ENCODE data around the gene LMAN2L. TPM values are rescaled to one million over a fixed set of nuclear protein-coding genes. Genes with fewer than 3 reads are reported as not detected.
A peak's percentile ranks its signal among the peaks of the same experiment; 100 is the strongest.

LMAN2L gene
- total RNA-seq, 1 experiment from 2014 or later = 17.6 TPM

DNA sequence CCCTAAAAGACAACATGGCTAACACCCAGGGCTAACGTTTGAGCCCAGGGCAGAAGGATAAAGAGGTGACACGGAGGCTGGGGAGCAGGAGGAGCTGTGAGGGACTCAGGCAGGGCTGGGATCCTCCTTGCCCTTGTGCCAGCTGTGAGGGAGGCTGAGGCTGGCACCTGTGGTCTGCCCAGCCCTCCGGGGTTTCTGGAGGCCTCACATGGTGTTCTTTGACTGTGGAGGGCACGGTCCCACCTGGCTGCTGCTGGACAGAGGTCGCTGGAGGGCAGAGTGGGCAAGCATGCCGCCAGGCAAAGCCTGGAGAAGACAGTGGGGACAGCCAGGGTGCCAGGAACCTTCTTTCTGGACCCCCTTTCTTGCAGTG is 49.4 kb upstream of the LMAN2L start:
- peaks cover 7 to 13% of the 10 kb centered on the region in 2 experiments for H3K4me1 Mint-ChIP-seq
- Histone ChIP-seq H4K8ac (replicated peaks; ENCODE audit: insufficient read length, low read depth, low read length) (no peak overlapping the region), H3K14ac (ENCODE audit: insufficient read depth, low read length) (no peak overlapping the region; the same call in 1 of the 2 replicates), H2BK15ac (ENCODE audit: low read depth, low read length) (no peak overlapping the region), H3K4me2 (ENCODE audit: insufficient read depth, insufficient read length, low read length) (no peak overlapping the region), H3K56ac (ENCODE audit: insufficient read length, low read depth, low read length) (no peak overlapping the region), H2AFZ (ENCODE audit: low read length) (no peak overlapping the region), H3K9ac (ENCODE audit: extremely low read depth, insufficient read length, low read length) (no peak overlapping the region), H3K9me3 (ENCODE audit: control insufficient read depth, low read depth, low read length) (no peaks in the 10 kb centered on the region), H2BK12ac (ENCODE audit: insufficient read length, low read depth, low read length) (no peak overlapping the region), H3K23me2 (ENCODE audit: insufficient read length, low read depth, low read length, poor library complexity, severe bottlenecking) (no peaks in the 10 kb centered on the region), H3K79me2 (ENCODE audit: insufficient read depth, low read length) (no peaks in the 10 kb centered on the region), H3K4ac (ENCODE audit: low read depth, low read length) (no peak overlapping the region), H3K27me3 (ENCODE audit: insufficient read depth, low read length) (no peaks in the 10 kb centered on the region), H2AK5ac (ENCODE audit: insufficient read length, low read length) (no peak overlapping the region), H3K23ac (ENCODE audit: insufficient read length, low read depth, low read length) (no peak overlapping the region), H2BK20ac (ENCODE audit: low read depth, low read length, poor library complexity, severe bottlenecking) (no peak overlapping the region), H4K20me1 (ENCODE audit: control insufficient read depth, insufficient read depth, insufficient read length) (no peaks in the 10 kb centered on the region), H3K4me1 (ENCODE audit: insufficient read depth, low read length) (no peaks in the 10 kb centered on the region), H2BK120ac (ENCODE audit: low read depth, low read length, poor library complexity, severe bottlenecking) (no peak overlapping the region), H4K91ac (ENCODE audit: insufficient read length, low read depth, low read length) (no peak overlapping the region), H3K27ac (ENCODE audit: insufficient read length, low read depth, low read length) (no peak overlapping the region), H3K18ac (ENCODE audit: insufficient read length, low read depth, low read length) (no peak overlapping the region), H2BK5ac (ENCODE audit: insufficient read length, low read length) (no peak overlapping the region), H3T11ph (ENCODE audit: low read length) (no peak overlapping the region), H3K79me1 (ENCODE audit: insufficient read depth, low read depth, low read length, poor library complexity, severe bottlenecking) (no peaks in the 10 kb centered on the region), H4K5ac (ENCODE audit: insufficient read length, low read depth, low read length) (no peak overlapping the region)
- H3K4me3 Mint-ChIP-seq = no peak overlapping the region
- H3K9me3 Mint-ChIP-seq = no peaks in the 10 kb centered on the region
- no peaks in the 10 kb centered on the region for H3K27me3 Mint-ChIP-seq (ENCODE audit: low read depth)
- H3K36me3 Mint-ChIP-seq (ENCODE audit: insufficient read depth in 1 of 3, low read depth in 3 of 3) = no peaks in the 10 kb centered on the region; a peak in 2 of 7 replicates
- no CpG with 5 or more reads among the region's 6 CpGs for WGBS (ENCODE audit: extremely low coverage, insufficient read length, low lambda C conversion rate)
- H3K27ac Mint-ChIP-seq = peak overlapping the region in 2 of 3 experiments; percentile 58 to 98; a peak in 4 of 7 replicates
- TF ChIP-seq, protein P1, sequence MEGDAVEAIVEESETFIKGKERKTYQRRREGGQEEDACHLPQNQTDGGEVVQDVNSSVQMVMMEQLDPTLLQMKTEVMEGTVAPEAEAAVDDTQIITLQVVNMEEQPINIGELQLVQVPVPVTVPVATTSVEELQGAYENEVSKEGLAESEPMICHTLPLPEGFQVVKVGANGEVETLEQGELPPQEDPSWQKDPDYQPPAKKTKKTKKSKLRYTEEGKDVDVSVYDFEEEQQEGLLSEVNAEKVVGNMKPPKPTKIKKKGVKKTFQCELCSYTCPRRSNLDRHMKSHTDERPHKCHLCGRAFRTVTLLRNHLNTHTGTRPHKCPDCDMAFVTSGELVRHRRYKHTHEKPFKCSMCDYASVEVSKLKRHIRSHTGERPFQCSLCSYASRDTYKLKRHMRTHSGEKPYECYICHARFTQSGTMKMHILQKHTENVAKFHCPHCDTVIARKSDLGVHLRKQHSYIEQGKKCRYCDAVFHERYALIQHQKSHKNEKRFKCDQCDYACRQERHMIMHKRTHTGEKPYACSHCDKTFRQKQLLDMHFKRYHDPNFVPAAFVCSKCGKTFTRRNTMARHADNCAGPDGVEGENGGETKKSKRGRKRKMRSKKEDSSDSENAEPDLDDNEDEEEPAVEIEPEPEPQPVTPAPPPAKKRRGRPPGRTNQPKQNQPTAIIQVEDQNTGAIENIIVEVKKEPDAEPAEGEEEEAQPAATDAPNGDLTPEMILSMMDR (conservative IDR thresholded peaks at IDR 0.05) = no peak
- no peak for DNase-seq

Data from H9 (cell line).